HG03159 (cell line): ENCODE results near the gene MRPS27.

Source experiments
- ATAC-seq: cut with Tn5 transposase; IDR thresholded peaks from one replicate; pipeline ENCODE4 v1.9.1; 2021; ENCODE audit warnings: mild to moderate bottlenecking, moderate library complexity; ENCODE audit not compliant: unreplicated experiment

Gene MRPS27

DNA sequence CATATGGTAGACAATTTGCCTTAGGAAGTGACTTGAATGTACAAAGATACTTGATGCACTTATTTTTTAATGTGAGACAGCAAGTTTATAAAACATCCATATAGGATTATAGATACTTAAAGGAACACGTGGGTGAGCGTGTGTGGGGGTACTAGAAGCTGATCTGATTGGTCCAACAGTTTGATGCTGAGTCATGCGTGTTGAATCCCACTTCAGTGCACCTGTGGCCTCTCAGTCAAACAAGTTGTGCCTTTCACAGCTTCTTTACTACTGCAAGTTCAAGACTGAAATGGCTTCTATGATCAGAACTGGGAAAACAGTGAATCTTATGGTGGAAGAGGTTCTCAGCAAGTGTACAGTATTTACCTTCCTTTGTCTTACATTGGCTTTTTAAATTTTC, 113.9 kb downstream of the MRPS27 start:
- ATAC-seq: no peak

DNA sequence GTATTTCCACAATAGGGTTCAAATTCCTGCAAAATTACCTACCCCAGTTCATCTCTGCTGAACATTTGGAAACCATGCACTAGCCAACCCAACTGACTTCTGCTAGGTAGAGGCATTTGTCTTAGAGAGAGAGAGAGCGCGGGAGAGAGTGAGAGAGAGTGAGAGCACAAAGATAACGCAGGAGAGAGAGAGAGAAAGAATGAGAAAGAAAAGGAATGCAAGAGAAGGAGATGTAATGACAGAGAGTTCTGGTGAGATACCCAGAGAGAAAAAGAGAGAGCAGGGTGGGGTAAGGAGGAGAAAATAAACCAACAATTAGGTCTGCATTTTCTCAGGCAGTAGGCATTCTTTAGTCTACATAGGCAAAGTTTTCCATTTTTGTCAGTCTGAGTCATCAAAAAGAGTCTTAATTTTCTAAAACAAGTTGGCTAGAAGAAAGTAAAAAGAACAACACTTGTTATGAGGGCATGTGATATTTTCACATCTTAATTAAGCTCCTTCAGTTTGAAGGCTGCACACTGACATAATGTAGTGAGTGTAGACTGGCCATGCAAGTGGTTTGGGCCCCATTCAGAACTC, 114.5 kb downstream of the MRPS27 start:
- ATAC-seq: no peak

DNA sequence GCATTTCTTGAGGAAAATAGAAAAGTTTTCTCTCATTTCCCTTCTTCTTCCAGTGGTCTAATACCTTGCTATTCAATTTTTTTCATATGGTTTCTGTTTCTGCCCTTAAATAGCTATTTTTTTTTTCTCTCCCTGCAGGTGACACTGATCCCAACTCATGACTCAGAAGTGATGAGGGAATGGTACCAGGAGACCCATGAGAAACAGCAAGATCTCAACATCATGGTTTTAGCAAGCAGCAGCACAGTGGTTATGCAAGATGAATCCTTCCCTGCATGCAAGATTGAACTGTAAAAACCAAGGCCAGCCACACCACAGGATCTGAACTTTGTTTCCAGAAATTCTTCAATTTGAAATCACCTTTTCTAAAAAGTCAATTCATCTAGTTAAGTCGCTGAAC, 115.1 kb downstream of the MRPS27 start:
- no peak for ATAC-seq

DNA sequence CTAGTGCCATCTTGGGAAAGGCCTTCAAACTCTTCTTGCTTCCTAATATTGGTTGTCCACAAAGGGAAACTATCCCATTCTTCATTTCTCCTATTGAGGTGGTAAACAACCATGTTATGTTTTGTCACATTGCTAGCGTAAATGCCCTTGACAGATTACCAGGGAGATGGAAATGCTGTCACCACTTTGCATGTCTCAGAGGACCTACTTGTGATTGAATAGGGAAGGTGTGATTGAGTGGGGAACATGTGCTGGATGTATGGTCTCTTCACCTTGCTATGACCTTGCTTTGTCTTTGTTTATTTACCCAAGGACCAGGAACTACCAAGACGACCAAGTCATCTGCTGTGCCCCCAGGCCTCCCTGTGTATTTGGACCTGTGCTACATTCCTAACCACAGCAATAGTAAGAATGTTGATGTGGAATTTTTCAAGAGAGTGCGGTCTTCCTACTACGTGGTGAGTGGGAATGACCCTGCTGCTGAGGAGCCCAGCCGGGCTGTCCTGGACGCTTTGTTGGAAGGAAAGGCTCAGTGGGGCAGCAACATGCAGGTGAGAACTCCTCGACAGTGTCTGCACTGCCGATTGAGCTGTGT, 116.7 kb downstream of the MRPS27 start:
- ATAC-seq: no peak

DNA sequence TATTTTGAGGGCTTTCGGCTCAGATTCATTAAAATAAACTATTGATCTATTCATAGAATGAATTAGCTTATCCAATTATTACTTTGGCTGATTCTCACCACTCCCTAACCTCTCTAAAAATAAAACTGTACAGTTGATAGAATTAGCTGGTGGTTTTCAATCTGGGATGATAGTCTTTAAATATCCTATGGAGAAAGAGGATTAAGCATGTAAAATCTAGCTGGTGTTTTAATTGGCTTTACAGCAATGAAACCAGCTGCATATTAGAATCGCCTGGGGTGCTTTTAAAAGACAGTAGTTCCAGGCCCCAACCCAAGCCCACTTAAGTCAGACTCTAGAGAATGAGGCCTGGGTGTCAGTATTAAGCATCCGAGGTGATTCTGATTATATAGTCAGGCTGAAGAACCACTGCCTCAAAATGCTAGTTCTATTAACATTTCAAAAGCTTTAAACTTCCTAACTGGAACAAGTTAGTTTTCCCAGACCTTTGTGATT, 117.7 kb downstream of the MRPS27 start:
- no peak for ATAC-seq

DNA sequence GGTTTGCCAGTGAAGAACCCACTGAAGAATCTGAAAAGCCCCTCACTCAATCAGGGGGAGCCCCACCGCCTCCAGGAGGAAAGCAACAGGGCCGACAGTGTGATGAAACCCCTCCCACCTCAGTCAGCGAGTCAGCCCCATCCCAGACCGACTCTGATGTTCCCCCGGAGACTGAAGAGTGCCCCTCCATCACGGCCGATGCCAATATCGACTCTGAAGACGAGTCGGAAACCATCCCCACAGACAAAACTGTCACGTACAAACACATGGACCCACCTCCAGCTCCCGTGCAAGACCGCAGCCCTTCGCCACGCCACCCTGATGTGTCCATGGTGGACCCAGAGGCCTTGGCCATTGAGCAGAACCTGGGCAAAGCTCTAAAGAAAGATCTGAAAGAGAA, 120.4 kb downstream of the MRPS27 start:
- no peak for ATAC-seq

DNA sequence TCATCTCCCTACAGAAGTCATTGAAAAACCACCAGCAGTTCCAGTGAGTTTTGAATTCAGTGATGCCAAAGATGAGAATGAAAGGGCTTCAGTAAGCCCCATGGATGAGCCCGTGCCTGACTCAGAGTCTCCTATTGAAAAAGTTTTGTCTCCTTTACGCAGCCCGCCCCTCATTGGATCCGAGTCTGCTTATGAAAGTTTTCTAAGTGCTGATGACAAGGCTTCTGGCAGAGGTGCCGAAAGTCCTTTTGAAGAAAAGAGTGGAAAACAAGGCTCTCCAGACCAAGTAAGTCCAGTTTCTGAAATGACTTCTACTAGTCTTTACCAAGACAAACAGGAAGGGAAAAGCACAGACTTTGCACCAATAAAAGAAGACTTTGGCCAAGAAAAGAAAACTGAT, 122.6 kb downstream of the MRPS27 start:
- ATAC-seq: no peak

DNA sequence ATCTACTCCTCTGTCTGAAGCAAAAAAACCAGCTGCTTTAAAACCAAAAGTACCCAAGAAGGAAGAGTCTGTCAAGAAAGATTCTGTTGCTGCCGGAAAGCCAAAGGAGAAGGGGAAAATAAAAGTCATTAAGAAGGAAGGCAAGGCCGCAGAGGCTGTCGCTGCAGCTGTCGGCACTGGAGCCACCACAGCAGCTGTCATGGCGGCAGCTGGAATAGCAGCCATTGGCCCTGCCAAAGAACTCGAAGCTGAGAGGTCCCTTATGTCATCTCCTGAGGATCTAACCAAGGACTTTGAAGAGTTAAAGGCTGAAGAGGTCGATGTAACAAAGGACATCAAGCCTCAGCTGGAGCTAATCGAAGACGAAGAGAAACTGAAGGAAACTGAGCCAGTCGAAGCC, 124.5 kb downstream of the MRPS27 start:
- no peak for ATAC-seq

DNA sequence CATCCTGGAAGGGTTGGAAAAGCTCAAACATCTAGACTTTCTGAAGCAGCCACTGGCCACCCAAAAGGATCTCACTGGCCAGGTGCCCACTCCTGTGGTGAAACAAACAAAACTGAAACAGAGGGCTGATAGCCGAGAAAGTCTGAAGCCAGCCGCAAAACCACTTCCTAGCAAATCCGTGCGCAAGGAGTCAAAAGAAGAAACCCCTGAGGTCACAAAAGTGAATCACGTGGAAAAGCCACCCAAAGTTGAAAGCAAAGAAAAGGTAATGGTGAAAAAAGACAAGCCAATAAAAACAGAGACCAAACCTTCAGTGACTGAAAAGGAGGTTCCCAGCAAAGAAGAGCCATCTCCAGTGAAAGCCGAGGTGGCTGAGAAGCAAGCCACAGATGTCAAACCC, 125.2 kb downstream of the MRPS27 start:
- peak; percentile 95 for ATAC-seq

DNA sequence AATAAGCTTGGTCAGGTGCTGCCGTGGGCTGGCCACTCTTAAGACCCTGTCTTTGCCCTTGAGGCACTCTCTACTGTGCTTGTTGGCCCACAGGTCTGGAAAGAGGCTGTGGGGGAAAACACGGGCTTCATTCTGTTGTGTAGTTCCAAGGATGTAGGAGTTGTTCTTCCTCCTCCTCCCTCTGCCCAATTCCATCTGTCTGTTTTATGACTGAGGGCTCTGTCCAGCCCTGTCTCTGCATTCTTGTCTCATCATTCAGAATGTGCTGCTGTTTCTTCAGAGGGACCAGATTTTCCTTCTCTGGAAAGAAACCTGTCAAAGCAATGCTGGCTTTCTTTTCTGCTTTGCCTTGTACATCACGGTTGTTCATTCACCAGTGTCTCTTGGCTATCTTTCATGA, 128.6 kb downstream of the MRPS27 start:
- ATAC-seq: no peak

DNA sequence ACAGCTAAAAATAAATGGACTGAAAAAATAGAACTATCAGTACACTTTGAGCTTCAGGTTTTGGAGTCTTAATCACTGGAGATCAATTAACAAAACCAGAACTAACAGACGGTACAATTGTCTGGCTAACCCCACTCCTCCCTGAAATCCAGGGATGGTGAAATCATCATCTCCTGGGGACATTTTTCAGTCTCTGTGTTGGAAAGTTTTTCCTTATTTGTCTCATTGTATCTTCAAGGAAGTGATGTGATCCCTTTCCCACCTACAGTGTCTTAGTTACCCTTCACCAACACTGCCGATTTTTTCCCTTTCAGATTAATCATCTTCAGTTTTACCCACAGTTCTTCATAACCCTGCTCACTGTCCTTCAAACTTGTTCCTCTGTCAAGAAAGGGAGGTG, 130.9 kb downstream of the MRPS27 start:
- ATAC-seq: no peak

DNA sequence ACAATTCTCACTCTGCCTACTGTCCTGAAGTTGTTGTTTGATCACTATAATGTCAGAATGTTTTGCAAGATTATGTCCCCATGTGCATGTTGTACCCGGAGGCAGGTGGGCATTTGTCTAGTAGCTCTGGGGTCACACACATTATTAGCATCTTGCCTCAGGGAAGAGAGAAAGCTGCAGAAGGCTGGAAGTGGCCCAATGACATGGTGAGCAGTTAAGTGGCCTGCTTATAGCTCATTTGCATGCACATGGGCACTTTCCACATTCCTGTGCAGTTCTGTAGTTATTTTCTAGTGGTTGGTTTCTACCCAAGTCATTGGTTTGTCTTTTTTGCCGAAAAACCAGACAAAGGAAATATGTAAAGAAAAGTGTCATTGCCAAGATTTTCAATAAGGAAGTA, 131.9 kb downstream of the MRPS27 start:
- ATAC-seq: no peak

DNA sequence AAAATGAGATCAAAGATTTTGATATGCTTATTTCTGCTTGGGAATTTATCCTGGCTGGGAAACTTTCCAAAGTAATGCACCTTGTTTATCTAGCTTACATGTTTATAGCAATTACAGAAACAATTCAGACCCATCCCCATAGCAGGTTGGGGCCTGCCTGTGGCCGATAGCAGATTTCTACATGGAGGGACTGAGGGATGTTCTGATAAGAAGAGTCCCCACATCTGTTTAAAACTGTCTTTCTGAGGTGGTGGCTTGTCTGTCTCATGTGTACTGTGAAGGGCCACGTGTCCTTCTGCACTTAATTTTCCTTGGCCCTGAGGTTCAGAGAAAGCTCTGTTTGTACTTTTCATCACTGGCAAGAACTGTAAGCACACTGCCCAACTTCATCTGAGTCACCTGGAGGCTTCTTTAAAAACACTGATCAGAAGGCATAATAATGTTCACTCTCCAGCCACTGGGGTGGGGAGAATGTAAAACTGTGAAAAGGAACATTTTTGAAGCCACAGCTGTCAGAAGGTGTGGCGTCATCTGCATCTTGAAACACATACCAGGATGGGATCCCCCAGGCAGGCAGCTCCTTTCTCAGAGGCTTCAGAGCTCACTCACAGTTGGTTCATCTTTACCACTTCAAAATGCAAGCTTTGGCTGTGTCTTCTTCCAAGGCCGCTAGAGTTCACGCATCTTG, 132.5 kb downstream of the MRPS27 start:
- ATAC-seq: no peak

DNA sequence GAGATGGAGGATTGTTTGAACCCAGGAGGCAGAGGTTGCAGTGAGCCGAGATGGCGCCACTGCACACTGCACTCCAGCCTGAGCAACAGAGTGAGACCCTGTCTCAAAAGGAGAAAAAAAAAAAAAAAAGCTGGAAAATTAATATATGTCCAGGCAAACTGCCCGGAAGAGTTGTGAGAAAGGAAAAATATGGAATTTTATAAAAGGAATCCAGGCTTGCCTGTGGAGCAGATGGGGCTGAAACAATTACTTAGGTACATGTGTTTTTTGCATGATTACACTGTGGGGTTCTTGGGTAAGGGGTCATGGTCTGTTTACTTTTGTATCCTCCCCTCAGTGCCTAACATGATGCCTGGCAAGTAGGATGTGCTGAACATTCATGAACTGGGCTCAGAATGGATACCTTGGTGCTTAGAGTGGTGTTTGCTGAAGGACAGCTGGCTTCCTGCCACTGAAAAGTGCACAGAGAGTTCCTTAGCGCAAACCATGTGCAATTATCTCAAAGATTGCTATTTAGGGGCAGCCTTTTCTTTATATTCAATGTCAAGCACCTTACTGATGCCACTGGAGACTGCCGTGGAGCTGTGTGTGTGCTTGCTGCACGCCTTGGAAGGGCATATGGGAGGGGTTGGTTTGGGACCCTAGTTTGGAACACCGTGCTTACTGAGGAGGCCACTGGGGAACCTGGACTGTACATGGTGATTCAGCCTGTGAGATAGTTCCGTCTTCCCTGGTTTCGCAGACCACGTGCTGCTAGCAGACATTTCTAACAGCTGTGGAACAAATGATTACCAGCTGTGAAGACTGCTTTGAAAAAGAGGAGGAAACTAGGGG, 134.3 kb downstream of the MRPS27 start:
- no peak for ATAC-seq

DNA sequence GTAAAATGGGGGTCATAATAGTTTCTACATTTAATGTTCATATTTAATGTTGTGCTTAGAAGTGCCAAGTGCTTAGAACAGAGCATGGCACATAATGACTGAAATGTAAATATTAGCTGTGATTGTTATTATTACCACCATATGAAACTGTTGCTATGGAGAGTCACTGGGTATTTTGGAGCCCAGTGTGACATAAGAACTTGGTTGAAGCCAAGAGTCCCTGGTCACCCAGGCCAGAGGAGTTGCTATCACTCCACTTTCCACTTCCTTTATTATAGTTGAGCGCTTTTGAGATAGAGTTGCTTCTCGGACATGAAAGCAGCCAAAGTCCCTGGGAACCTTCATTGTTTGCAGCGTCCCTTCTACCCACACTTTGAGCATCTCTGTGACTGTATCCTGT, 135.6 kb downstream of the MRPS27 start:
- no peak for ATAC-seq

DNA sequence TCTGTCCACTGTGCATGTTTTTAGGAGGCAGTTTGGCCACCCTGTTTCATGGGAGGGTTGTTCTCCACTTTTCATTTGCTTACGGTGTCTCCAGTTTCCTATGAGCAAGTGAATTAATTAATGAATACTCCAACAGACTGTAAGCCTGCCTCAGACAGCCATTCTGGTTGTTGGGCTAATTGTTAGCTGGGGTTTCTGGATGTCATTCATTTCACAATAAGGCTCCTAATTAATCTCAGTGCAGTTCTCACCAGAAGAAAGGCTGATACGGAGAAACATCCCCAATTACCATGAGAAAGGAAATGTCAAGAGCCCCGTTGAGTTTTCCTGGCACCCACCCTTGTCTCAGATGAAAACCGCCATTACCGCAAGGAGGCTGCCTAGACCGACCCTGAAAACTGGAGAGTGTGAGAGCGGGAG, 136.9 kb downstream of the MRPS27 start:
- ATAC-seq: no peak

DNA sequence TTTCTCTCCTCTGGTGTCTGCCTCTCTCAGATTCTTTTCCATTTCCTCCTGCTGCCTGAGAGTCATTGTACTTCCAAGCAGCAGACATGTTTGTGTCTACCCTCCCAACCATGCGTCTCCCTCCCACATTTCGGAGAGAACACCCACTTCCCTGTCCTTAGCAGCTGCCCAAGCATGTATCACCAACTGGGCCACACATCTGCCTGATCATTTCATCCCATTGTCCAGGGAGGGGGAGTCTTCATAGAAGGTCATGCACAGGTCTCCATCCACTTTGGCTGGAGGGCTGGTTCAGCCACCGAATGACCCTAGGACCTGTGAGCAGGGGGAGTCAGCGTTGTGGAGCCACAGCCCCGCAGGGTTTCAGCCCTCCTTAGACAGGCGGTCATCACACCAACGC, 137.4 kb downstream of the MRPS27 start:
- no peak for ATAC-seq

DNA sequence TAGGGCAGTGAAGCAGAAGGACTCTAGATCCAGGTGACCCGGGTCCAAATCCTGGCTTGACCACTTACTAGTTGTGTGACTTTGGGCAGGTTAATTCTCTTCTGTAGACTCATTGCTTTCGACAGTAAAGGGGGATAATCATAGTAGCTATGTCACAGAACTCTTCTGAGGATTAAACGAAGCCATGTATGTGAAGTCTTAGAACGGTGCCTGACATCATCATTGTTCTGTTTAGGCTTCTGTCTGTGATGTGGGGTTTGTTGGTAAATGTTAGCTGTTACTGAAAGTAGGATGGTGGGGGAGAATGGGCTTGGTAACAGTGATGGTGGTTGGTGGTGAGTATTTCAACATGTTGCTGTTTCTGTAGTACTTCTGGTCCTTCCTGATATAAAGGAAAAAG, 139.1 kb downstream of the MRPS27 start:
- no peak for ATAC-seq

DNA sequence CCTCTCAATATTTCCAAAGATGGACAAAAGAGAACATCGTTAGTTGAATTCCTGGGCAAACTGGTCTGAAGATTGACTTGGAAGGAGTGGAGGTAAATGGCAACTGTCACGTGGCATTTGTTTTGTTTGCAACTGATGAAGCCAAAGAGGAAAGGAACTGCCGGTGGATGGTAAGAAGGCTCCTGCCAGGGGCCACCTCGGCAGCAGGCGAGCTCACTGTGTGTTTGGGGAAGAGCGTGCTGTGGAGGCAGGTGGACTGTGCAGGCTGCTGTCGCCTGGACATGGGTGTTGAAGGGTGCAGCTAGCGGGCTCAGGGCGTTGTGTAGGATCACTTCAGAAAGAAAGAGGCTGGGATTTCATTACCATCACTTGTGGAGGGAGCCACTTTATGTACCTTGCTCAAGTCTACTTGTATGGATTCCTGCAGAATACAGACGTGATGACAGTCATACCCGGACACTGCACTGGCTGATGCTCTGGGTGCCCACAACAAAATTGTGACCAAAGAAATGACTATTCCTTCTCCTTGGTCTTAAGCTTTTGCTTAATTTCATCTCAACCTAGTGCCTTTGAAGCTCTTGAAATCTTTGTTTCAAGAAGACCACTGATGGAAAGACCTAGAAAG, 140.1 kb downstream of the MRPS27 start:
- ATAC-seq: no peak

DNA sequence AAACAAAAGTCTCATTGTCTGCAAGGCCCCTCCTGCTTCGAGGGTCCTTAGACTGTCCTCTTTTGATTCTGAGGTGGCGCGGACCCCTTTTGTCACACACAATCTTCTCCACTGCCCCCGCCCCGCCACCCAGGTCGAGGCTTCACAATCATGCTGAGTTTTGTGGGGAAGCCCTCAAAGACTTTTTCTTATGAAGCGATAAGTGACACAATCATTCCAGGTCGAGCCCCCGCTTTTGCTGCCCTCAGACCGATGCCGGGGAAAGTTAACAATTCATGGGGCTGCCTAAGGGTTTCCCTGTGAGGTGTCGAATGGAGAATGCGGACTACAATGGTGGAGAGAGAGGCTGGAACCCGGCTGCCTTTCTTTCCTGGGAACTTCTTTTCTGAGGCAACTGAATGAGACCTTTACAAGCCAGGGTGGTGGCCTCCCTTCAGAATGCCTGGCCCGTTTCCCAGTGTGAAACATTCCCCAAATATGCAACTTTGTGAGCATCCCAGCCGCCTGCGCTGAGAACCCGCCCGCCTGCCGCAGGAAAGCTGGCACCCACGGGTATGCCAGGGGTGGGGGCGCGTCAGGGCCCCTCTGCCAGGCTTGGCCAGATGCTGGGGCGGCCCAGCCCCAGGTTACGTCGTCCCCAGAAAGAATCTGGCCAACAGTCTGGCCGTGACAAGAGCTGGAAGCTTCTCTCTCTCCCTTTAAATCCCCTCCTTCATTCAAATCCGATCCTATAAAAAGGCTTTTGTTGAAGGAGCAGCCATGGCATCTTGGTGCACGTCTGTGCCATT, 140.8 kb downstream of the MRPS27 start:
- ATAC-seq: no peak
